CD14-positive monocyte (primary cell): ENCODE measurements around the gene IFNK. TPM values are rescaled to one million over a fixed set of nuclear protein-coding genes. Genes with fewer than 3 reads are reported as not detected.

Experiments
- DNase-seq, 3 donors: peaks; one replicate each; pipeline ENCODE4 v3.0.0-alpha.2; 2011 to 2022
- H2AFZ ChIP-seq: 2 replicates; pipeline ENCODE4 v1.6.0; 2012; ENCODE audit warnings: mild to moderate bottlenecking, low read depth, low read length, inconsistent platforms; ENCODE audit not compliant: insufficient read depth, poor library complexity, severe bottlenecking
- H3K27ac ChIP-seq, 2 donors: 1 replicate in 1 of 2; 2 replicates in 1 of 2; pipeline ENCODE4 v1.5.1; 2012 to 2013; ENCODE audit warnings: low read length in 2 of 2, control low read depth in 1 of 2, inconsistent platforms in 1 of 2, low read depth in 1 of 2, mild to moderate bottlenecking in 1 of 2
- H3K27me3 ChIP-seq, 2 donors: one replicate each; pipeline versions ENCODE4 v1.6.0 to v1.6.1; 2011 to 2013; ENCODE audit warnings: low read length in 2 of 2; ENCODE audit not compliant: control insufficient read depth in 2 of 2, insufficient read depth in 2 of 2
- H3K36me3 ChIP-seq, 2 donors: replicated peaks in 1 of 2; 1 replicate in 1 of 2; 2 replicates in 1 of 2; pipeline versions ENCODE4 v1.5.1 to v1.6.1; 2012 to 2013; ENCODE audit warnings: low read length in 2 of 2, control low read depth in 1 of 2, inconsistent platforms in 1 of 2, mild to moderate bottlenecking in 1 of 2; ENCODE audit not compliant: insufficient read depth in 2 of 2, control insufficient read depth in 1 of 2
- H3K4me1 ChIP-seq, 2 donors: 1 replicate in 1 of 2; 2 replicates in 1 of 2; pipeline versions ENCODE4 v1.5.1 to v1.6.1; 2012 to 2013; ENCODE audit warnings: low read length in 2 of 2, control low read depth in 1 of 2, inconsistent platforms in 1 of 2, mild to moderate bottlenecking in 1 of 2, moderate library complexity in 1 of 2; ENCODE audit not compliant: insufficient read depth in 2 of 2, control insufficient read depth in 1 of 2
- H3K4me2 ChIP-seq: replicated peaks from 2 replicates; pipeline ENCODE3; 2012; ENCODE audit warnings: low read length, moderate library complexity, mild to moderate bottlenecking; ENCODE audit not compliant: poor library complexity, severe bottlenecking; ENCODE audit errors: extremely low read depth
- H3K4me3 ChIP-seq, 3 experiments: fragments of 200-600 bp in 1 of 3; sonication (generic) in 1 of 3; replicated peaks in 1 of 3; 1 replicate in 2 of 3; 2 replicates in 1 of 3; pipeline ENCODE4 v1.5.1; 2011 to 2013; ENCODE audit warnings: low read length in 3 of 3, mild to moderate bottlenecking in 3 of 3, control low read depth in 2 of 3, low read depth in 2 of 3, inconsistent platforms in 1 of 3, moderate library complexity in 1 of 3
- H3K79me2 ChIP-seq: 2 replicates; pipeline ENCODE4 v1.6.0; 2012; ENCODE audit warnings: mild to moderate bottlenecking, control low read depth, inconsistent platforms, low read length, moderate library complexity; ENCODE audit not compliant: insufficient read depth
- H3K9ac ChIP-seq: 2 replicates; pipeline ENCODE4 v1.6.0; 2017; ENCODE audit warnings: low read length, mild to moderate bottlenecking; ENCODE audit not compliant: insufficient read depth, poor library complexity, severe bottlenecking
- H3K9me3 ChIP-seq, 2 donors: replicated peaks in 1 of 2; 1 replicate in 1 of 2; 2 replicates in 1 of 2; pipeline versions ENCODE4 v1.5.1 to v1.6.1; 2012 to 2013; ENCODE audit warnings: low read length in 2 of 2, control low read depth in 1 of 2; ENCODE audit not compliant: control insufficient read depth in 1 of 2, insufficient read depth in 1 of 2
- H4K20me1 ChIP-seq: 2 replicates; pipeline ENCODE4 v1.6.0; 2012; ENCODE audit warnings: mild to moderate bottlenecking, low read length, control low read depth, moderate library complexity; ENCODE audit not compliant: insufficient read depth
- H3K27ac Mint-ChIP-seq, 7 donors: one replicate each; pipeline ENCODE4 v1.8.0; 2020; ENCODE audit warnings: mild to moderate bottlenecking in 7 of 7, mixed read lengths in 7 of 7, moderate library complexity in 6 of 7, inconsistent platforms in 2 of 7
- H3K27me3 Mint-ChIP-seq, 3 donors: one replicate each; pipeline ENCODE4 v1.8.0; 2021 to 2022; ENCODE audit warnings: low read depth in 3 of 3, mild to moderate bottlenecking in 3 of 3, mixed read lengths in 3 of 3, moderate library complexity in 3 of 3, inconsistent platforms in 1 of 3
- H3K36me3 Mint-ChIP-seq, 2 donors: one replicate each; pipeline ENCODE4 v1.8.0; 2020; ENCODE audit warnings: mixed read lengths in 2 of 2, inconsistent platforms in 1 of 2, mild to moderate bottlenecking in 1 of 2
- H3K4me1 Mint-ChIP-seq: one replicate; pipeline ENCODE4 v1.8.0; 2020; ENCODE audit warnings: mild to moderate bottlenecking, mixed read lengths
- H3K4me3 Mint-ChIP-seq, 2 donors: one replicate each; pipeline ENCODE4 v1.8.0; 2020; ENCODE audit warnings: mild to moderate bottlenecking in 2 of 2, mixed read lengths in 2 of 2, moderate library complexity in 1 of 2
- H3K9me3 Mint-ChIP-seq, 7 donors: one replicate each; pipeline ENCODE4 v1.8.0; 2020 to 2022; ENCODE audit warnings: mixed read lengths in 7 of 7, mild to moderate bottlenecking in 6 of 7, moderate library complexity in 6 of 7, inconsistent platforms in 2 of 7
- CTCF ChIP-seq: fragments of 200-600 bp; IDR thresholded peaks from one replicate; pipeline ENCODE4 v1.8.0; 2022; ENCODE audit warnings: antibody characterized with exemption, mild to moderate bottlenecking
- WGBS: methylation state at CpG from one replicate; pipeline ENCODE4 v1.1.5; 2013; ENCODE audit warnings: missing lambda C conversion rate; ENCODE audit not compliant: insufficient coverage; 5-methylcytosine and 5-hydroxymethylcytosine counted together
- intact Hi-C, 2 donors: fragments of 100-400 bp; cut with micrococcal nuclease; formaldehyde crosslinking; loops; one replicate each; pipeline versions ENCODE4 v1.15.0 to v1.15.1; 2023
- polyA plus RNA-seq, 3 donors: library from polyadenylated mRNA; depleted of rRNA in 1 of 3; unstranded in 2 of 3; stranded (reverse) in 1 of 3; fragments of 300-500 nt in 2 of 3; fragments of >200 nt in 1 of 3; fragmentation: Illumina TruSeq in 2 of 3; gene quantifications; 1 replicate in 2 of 3; 2 replicates in 1 of 3; pipeline ENCODE4 v1.2.3, GENCODE V29; 2012 to 2021

IFNK gene
- polyA plus RNA-seq, 3 donors = not detected

DNA sequence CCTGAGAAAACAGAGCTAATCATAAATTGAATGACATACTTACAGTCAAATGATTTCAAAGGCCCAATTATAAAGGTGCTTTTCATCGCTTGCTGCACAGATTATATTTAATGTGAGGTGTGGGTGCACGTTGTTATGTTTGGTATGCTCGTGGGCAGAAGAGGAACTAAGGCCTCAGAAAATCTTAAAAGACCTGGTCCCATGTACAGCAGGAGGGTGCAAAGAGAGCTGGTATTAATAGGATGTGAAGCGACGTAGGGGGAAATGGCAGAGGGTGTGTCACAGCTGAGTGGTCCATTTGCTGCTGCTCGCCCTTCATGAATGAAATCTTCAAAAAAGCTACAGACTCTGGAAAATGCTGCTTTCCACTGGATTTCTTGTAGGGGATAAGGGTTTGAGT, 40.5 kb upstream of the IFNK start:
- no peak overlapping the region for H3K9ac ChIP-seq
- H3K27me3 ChIP-seq = no peaks in the 10 kb centered on the region
- H3K79me2 ChIP-seq = no peaks in the 10 kb centered on the region
- peaks cover 10 to 18% of the 10 kb centered on the region in 2 donors for H3K4me1 ChIP-seq
- no peak for DNase-seq
- peaks cover 11 to 15% of the 10 kb centered on the region in 2 donors for H3K36me3 Mint-ChIP-seq
- no peak for TF ChIP-seq CTCF
- H3K4me1 Mint-ChIP-seq = peaks cover 32% of the 10 kb centered on the region
- intact Hi-C loops = no loop called here
- no peak overlapping the region for H3K27ac ChIP-seq
- H3K4me2 ChIP-seq = no peak overlapping the region
- H4K20me1 ChIP-seq = no peaks in the 10 kb centered on the region
- H3K36me3 ChIP-seq = no peaks in the 10 kb centered on the region
- peaks cover 0 to 2% (median 0%) of the 10 kb centered on the region in 3 donors for H3K27me3 Mint-ChIP-seq
- H3K9me3 Mint-ChIP-seq = peaks cover 2 to 8% (median 6%) of the 10 kb centered on the region in 7 donors
- no peak overlapping the region for H3K4me3 ChIP-seq
- H3K4me3 Mint-ChIP-seq = no peak overlapping the region
- peak overlapping the region in 2 of 7 donors; percentile 40 to 72 for H3K27ac Mint-ChIP-seq
- H2AFZ ChIP-seq = no peak overlapping the region
- 84% methylated on average over 6 of the region's 6 CpGs for WGBS
- H3K9me3 ChIP-seq = peaks cover 0 to 2% of the 10 kb centered on the region in 2 donors

DNA sequence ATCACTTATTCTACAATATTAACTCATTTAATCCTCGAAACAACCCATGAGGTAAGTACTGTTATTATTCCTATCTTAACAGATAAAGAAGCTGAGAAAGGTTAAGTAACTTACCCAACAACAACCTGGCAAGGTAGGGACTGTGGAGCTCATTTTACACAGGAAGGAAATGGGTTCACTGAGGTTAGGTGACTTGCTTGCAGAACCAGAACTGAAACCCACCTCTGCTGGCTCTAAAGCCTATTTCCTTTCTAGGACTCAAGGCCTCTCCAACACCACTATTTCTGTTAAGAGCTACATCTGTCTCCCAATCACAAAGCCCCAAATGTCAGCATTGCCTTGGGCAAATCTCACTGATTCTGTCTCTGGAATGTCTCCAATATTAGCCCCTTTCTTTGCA, 38.9 kb upstream of the IFNK start:
- Histone ChIP-seq H3K27me3 (no peaks in the 10 kb centered on the region), H2AFZ (no peak overlapping the region), H3K4me2 (no peak overlapping the region), H3K27ac (no peak overlapping the region), H3K9ac (no peak overlapping the region), H3K36me3 (no peaks in the 10 kb centered on the region), H3K4me1 (peaks cover 11 to 22% of the 10 kb centered on the region in 2 donors), H3K4me3 (no peak overlapping the region), H3K9me3 (no peaks in the 10 kb centered on the region), H3K79me2 (no peaks in the 10 kb centered on the region), H4K20me1 (no peaks in the 10 kb centered on the region)
- peaks cover 11 to 14% of the 10 kb centered on the region in 2 donors for H3K36me3 Mint-ChIP-seq
- intact Hi-C loops = no loop called here
- WGBS = no CpG with 5 or more reads among the region's 1 CpG
- no peak overlapping the region for H3K27ac Mint-ChIP-seq
- peaks cover 37% of the 10 kb centered on the region for H3K4me1 Mint-ChIP-seq
- no peak overlapping the region for H3K4me3 Mint-ChIP-seq
- no peak for TF ChIP-seq CTCF
- no peak for DNase-seq
- H3K9me3 Mint-ChIP-seq = peaks cover 0 to 5% (median 0%) of the 10 kb centered on the region in 7 donors
- peaks cover 0 to 2% (median 0%) of the 10 kb centered on the region in 3 donors for H3K27me3 Mint-ChIP-seq
